GM12878 (cell line): Measurements from ENCODE around the gene ARL6IP1. TPM values are rescaled to one million over a fixed set of nuclear protein-coding genes. Genes with fewer than 3 reads are reported as not detected.

Experiments used
- CREB1 ChIP-seq: IDR thresholded peaks from 2 replicates; pipeline ENCODE4 v1.6.1; 2012; ENCODE audit warnings: low read depth, mild to moderate bottlenecking, inconsistent platforms
- CREM ChIP-seq: IDR thresholded peaks from 2 replicates; pipeline ENCODE4 v1.6.1; 2014; ENCODE audit warnings: antibody characterized with exemption, low read depth
- LARP7 ChIP-seq: fragments of 450-650 bp; IDR thresholded peaks from 2 replicates; pipeline ENCODE4 v1.6.1; 2017; ENCODE audit warnings: mild to moderate bottlenecking
- MTA2 ChIP-seq: fragments of 450-650 bp; IDR thresholded peaks from 2 replicates; pipeline ENCODE4 v1.6.1; 2016; ENCODE audit warnings: low read depth, mild to moderate bottlenecking, moderate library complexity
- NFYB ChIP-seq: IDR thresholded peaks from 2 replicates; pipeline ENCODE4 v1.6.1; 2011; ENCODE audit warnings: low read depth, mild to moderate bottlenecking, low read length, improper control_type of control experiment, moderate library complexity; ENCODE audit not compliant: insufficient read depth
- NR2C2 ChIP-seq: IDR thresholded peaks from 2 replicates; pipeline ENCODE4 v1.6.1; 2011; ENCODE audit warnings: borderline replicate concordance, low read depth; ENCODE audit not compliant: control insufficient read depth, insufficient read length
- NR2F1 ChIP-seq: fragments of 450-650 bp; conservative IDR thresholded peaks from 2 replicates; pipeline ENCODE4 v1.6.1; 2017; ENCODE audit warnings: mild to moderate bottlenecking
- PAX8 ChIP-seq: fragments of 450-650 bp; IDR thresholded peaks from 2 replicates; pipeline ENCODE4 v1.6.1; 2017; ENCODE audit warnings: mild to moderate bottlenecking, moderate library complexity
- RAD51 ChIP-seq: fragments of 450-650 bp; IDR thresholded peaks from 2 replicates; pipeline ENCODE4 v1.6.1; 2016; ENCODE audit warnings: moderate library complexity, mild to moderate bottlenecking, inconsistent platforms
- RB1 ChIP-seq: fragments of 450-650 bp; formaldehyde crosslinking; IDR thresholded peaks from 2 replicates; pipeline ENCODE4 v1.6.1; 2017; ENCODE audit warnings: mild to moderate bottlenecking, borderline replicate concordance
- RFX5 ChIP-seq: IDR thresholded peaks from 2 replicates; pipeline ENCODE4 v1.6.1; 2011; ENCODE audit warnings: low read depth, low read length, improper control_type of control experiment
- SIX5 ChIP-seq: IDR thresholded peaks from 2 replicates; pipeline ENCODE4 v1.6.1; 2011; ENCODE audit warnings: mild to moderate bottlenecking, low read depth, low read length, moderate library complexity; ENCODE audit not compliant: severe bottlenecking
- SMAD1 ChIP-seq: fragments of 450-650 bp; IDR thresholded peaks from 2 replicates; pipeline ENCODE4 v1.6.1; 2018; ENCODE audit warnings: mild to moderate bottlenecking, low read depth; ENCODE audit not compliant: partially characterized antibody
- SPI1 ChIP-seq: IDR thresholded peaks from 2 replicates; pipeline ENCODE4 v1.6.1; 2011; ENCODE audit warnings: low read depth, mild to moderate bottlenecking, low read length, moderate library complexity, borderline replicate concordance; ENCODE audit not compliant: insufficient read depth
- STAT3 ChIP-seq: IDR thresholded peaks from 2 replicates; pipeline ENCODE4 v1.6.1; 2011; ENCODE audit warnings: low read depth, low read length, improper control_type of control experiment
- ZBED1 ChIP-seq: IDR thresholded peaks from 2 replicates; pipeline ENCODE4 v1.6.1; 2016; ENCODE audit warnings: borderline replicate concordance
- ZNF24 ChIP-seq: fragments of 450-650 bp; IDR thresholded peaks from 2 replicates; pipeline ENCODE4 v1.6.1; 2017; ENCODE audit warnings: antibody characterized with exemption, mild to moderate bottlenecking
- polyA plus RNA-seq, 11 experiments: library from polyadenylated mRNA; depleted of rRNA in 4 of 11; unstranded in 6 of 11; stranded (reverse) in 5 of 11; fragments of >200 nt; fragmentation: Nextera tagmentation in 4 of 11; fragmentation: Illumina TruSeq in 1 of 11; extraction: Ambion mirVana in 4 of 11; extraction: Trizol in 1 of 11; gene quantifications; 1 replicate in 1 of 11; 2 replicates in 10 of 11; pipeline versions ENCODE4 v1.2.1 to v1.2.3, GENCODE V29; 2011 to 2016; ENCODE audit warnings: inconsistent platforms in 2 of 11, missing spikeins in 2 of 11, low read depth in 1 of 11
- total RNA-seq, 4 experiments: library from RNA; depleted of rRNA in 3 of 4; stranded (reverse); fragments of >200 nt in 3 of 4; fragmentation: Illumina TruSeq in 1 of 4; extraction: Trizol in 1 of 4; gene quantifications; 2 replicates each; pipeline versions ENCODE4 v1.2.1 to v1.2.3, GENCODE V29; 2013 to 2021
- TF ChIP-seq, protein P1 (sequence below): fragments of 450-650 bp; IDR thresholded peaks from 2 replicates; pipeline ENCODE4 v1.6.1; 2016; ENCODE audit warnings: mild to moderate bottlenecking
- TF ChIP-seq, protein P2 (sequence below): IDR thresholded peaks from 2 replicates; pipeline ENCODE4 v1.6.1; 2011; ENCODE audit warnings: low read depth, low read length, improper control_type of control experiment, borderline replicate concordance
- TF ChIP-seq, protein P3 (sequence below): fragments of 450-650 bp; IDR thresholded peaks from 2 replicates; pipeline ENCODE4 v1.6.1; 2017; ENCODE audit warnings: borderline replicate concordance
- TF ChIP-seq, protein P4 (sequence below): fragments of 450-650 bp; IDR thresholded peaks from 2 replicates; pipeline ENCODE4 v1.6.1; 2017; ENCODE audit warnings: mild to moderate bottlenecking, low read depth, inconsistent platforms; ENCODE audit not compliant: poor library complexity, severe bottlenecking
- TF ChIP-seq, protein P5 (sequence below): IDR thresholded peaks from 2 replicates; pipeline ENCODE4 v1.6.1; 2011; ENCODE audit warnings: borderline replicate concordance, low read depth, mild to moderate bottlenecking, moderate library complexity, mixed read lengths, low read length; ENCODE audit not compliant: insufficient read depth; ENCODE audit errors: extremely low read length

ARL6IP1 gene
- total and polyA plus RNA-seq, 10 of the 15 experiments (the other 5 are each of a cell fraction or from before 2014, with no cell fraction given): 99.3 to 334 (median 197) TPM

DNA sequence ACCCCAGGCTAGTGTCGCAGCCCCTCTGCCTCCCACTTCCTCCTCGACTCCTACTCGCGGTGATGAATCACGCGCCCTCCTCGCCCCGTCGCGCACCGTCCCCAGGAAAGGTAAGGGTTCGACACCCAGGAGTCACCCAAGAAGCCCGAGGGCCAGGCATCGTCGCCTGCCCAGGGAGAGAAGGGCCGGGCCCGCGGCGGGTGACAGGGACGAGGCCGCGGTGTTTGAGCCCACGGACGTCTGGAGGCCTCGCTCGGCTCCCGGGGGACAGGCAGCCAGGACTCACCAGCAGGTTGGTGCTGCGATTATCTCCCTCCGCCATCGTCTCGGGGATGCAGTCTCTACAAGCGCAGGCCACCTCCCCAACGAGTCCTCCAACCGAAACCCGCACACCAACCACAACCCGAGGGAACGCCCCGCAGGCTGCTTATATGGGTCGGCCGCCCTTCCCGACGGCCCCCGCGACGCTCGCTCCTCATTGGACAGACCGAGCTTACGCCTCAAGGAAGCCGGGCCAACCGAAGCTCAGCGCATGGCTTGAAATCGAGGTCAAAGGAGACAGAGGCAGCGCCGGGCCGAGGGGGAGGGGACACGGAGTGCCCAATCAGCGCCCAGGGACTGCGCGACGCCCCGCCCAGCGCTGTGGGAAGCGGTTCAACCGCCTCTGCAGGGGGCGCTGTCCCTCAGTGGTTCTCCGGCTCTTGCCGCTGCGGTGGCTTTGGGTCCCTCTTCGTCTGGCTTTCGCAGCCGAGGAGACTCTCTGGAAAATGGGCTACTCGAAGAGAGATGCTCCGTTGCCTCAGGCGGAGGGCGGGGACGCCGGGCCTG is at the start of gene ARL6IP1 (continued):
- TF ChIP-seq, protein P1, sequence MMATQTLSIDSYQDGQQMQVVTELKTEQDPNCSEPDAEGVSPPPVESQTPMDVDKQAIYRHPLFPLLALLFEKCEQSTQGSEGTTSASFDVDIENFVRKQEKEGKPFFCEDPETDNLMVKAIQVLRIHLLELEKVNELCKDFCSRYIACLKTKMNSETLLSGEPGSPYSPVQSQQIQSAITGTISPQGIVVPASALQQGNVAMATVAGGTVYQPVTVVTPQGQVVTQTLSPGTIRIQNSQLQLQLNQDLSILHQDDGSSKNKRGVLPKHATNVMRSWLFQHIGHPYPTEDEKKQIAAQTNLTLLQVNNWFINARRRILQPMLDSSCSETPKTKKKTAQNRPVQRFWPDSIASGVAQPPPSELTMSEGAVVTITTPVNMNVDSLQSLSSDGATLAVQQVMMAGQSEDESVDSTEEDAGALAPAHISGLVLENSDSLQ: peak; percentile 31; the same call in 1 of the 2 replicates
- TF ChIP-seq, protein P2, sequence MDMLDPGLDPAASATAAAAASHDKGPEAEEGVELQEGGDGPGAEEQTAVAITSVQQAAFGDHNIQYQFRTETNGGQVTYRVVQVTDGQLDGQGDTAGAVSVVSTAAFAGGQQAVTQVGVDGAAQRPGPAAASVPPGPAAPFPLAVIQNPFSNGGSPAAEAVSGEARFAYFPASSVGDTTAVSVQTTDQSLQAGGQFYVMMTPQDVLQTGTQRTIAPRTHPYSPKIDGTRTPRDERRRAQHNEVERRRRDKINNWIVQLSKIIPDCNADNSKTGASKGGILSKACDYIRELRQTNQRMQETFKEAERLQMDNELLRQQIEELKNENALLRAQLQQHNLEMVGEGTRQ: no peak; the same call in 1 of the 2 replicates
- TF ChIP-seq ZNF24 (no peak), RFX5 (peak; percentile 76; the same call in 1 of the 2 replicates), ZBED1 (0 out of 2 replicates have a peak, but pooled peaks have one; percentile 53), STAT3 (no peak), SIX5 (no peak), RB1 (peak; percentile 44; the same call in 1 of the 2 replicates), PAX8 (no peak), NFYB (peak; percentile 96), MTA2 (no peak; the same call in 1 of the 2 replicates), NR2C2 (no peak), CREM (peak; percentile 67), CREB1 (peak; percentile 73), SPI1 (peak; percentile 75; the same call in 1 of the 2 replicates), SMAD1 (peak; percentile 64), LARP7 (peak; percentile 40), NR2F1 (peak; percentile 93), RAD51 (no peak)
- TF ChIP-seq, protein P3, sequence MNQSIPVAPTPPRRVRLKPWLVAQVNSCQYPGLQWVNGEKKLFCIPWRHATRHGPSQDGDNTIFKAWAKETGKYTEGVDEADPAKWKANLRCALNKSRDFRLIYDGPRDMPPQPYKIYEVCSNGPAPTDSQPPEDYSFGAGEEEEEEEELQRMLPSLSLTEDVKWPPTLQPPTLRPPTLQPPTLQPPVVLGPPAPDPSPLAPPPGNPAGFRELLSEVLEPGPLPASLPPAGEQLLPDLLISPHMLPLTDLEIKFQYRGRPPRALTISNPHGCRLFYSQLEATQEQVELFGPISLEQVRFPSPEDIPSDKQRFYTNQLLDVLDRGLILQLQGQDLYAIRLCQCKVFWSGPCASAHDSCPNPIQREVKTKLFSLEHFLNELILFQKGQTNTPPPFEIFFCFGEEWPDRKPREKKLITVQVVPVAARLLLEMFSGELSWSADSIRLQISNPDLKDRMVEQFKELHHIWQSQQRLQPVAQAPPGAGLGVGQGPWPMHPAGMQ: peak; percentile 67
- TF ChIP-seq, protein P4, sequence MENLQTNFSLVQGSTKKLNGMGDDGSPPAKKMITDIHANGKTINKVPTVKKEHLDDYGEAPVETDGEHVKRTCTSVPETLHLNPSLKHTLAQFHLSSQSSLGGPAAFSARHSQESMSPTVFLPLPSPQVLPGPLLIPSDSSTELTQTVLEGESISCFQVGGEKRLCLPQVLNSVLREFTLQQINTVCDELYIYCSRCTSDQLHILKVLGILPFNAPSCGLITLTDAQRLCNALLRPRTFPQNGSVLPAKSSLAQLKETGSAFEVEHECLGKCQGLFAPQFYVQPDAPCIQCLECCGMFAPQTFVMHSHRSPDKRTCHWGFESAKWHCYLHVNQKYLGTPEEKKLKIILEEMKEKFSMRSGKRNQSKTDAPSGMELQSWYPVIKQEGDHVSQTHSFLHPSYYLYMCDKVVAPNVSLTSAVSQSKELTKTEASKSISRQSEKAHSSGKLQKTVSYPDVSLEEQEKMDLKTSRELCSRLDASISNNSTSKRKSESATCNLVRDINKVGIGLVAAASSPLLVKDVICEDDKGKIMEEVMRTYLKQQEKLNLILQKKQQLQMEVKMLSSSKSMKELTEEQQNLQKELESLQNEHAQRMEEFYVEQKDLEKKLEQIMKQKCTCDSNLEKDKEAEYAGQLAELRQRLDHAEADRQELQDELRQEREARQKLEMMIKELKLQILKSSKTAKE: no peak
- TF ChIP-seq, protein P5, sequence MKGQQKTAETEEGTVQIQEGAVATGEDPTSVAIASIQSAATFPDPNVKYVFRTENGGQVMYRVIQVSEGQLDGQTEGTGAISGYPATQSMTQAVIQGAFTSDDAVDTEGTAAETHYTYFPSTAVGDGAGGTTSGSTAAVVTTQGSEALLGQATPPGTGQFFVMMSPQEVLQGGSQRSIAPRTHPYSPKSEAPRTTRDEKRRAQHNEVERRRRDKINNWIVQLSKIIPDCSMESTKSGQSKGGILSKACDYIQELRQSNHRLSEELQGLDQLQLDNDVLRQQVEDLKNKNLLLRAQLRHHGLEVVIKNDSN: peak; percentile 18
